ENCODE results near the gene TTC31.
"Not testable (repeated sequence)": the region's sequence is repeated elsewhere in the genome, so short reads cannot be mapped to it uniquely, and the experiment has no call there.

- not testable (repeated sequence) for TF ChIP-seq EZH2 (IDR thresholded peaks at IDR 0.05; ENCODE audit: borderline replicate concordance, insufficient read depth, low read depth, low read length, poor library complexity, severe bottlenecking); CTCF (IDR thresholded peaks at IDR 0.05)
Measured at GRCh38 chr2:74442483-74443297, 40.2 kb upstream of the TTC31 start.
